Peyer's patch (tissue), 4 donors: Measurements from ENCODE around the gene OR6T1.

ENCODE experiments used
- CTCF ChIP-seq, 6 experiments: fragments of 450-650 bp in 4 of 6; fragments of 200-600 bp in 2 of 6; sonication (generic) in 1 of 6; IDR thresholded peaks; one replicate each; pipeline ENCODE4 v1.5.1; 2017 to 2019; ENCODE audit warnings: antibody characterized with exemption in 6 of 6, mild to moderate bottlenecking in 3 of 6, moderate library complexity in 1 of 6
- POLR2A ChIP-seq, 2 donors: fragments of 450-650 bp; IDR thresholded peaks; one replicate each; pipeline ENCODE4 v1.5.1; 2017; ENCODE audit warnings: antibody characterized with exemption in 2 of 2, mild to moderate bottlenecking in 2 of 2, moderate library complexity in 2 of 2

- TF ChIP-seq POLR2A (IDR thresholded peaks at IDR 0.05), result no peak
- TF ChIP-seq CTCF (IDR thresholded peaks at IDR 0.05), result no peak
Measured at GRCh38 chr11:123979311-123979710, 35.7 kb upstream of the OR6T1 start.
